ENCODE measurements around the gene RGS9BP.
"Not testable (repeated sequence)": the region's sequence is repeated elsewhere in the genome, so short reads cannot be mapped to it uniquely, and the experiment has no call there.

RGS9BP gene

GRCh38 chr19:32672841-32673240, 2.8 kb upstream of the RGS9BP start:
- no peak for DNase-seq

- no peak for DNase-seq
Measured at GRCh38 chr19:32673573-32673972, 2.1 kb upstream of the RGS9BP start.

- no peak for DNase-seq
Measured at GRCh38 chr19:32674153-32674930, 1.3 kb upstream of the RGS9BP start.

GRCh38 chr19:32674931-32675719, 523 bp upstream of the RGS9BP start, which contains the start of gene ANKRD27:
TSS of gene ANKRD27 (minus strand) at chr19:32675180. CDS start at chr19:32659015, 16,165 bp downstream.
- peak; percentile 98 for DNase-seq

- peak; percentile 5 for DNase-seq
Measured at GRCh38 chr19:32676186-32676894, 692 bp downstream of the RGS9BP start.

GRCh38 chr19:32676895-32677359, 1.3 kb downstream of the RGS9BP start:
- no peak for DNase-seq

GRCh38 chr19:32677657-32678056, 2.0 kb downstream of the RGS9BP start:
- no peak for DNase-seq

- DNase-seq, result no peak
Measured at GRCh38 chr19:32680986-32681385, 5.3 kb downstream of the RGS9BP start.

GRCh38 chr19:32682317-32682716, 6.7 kb downstream of the RGS9BP start:
- no peak for DNase-seq

- no peak for DNase-seq
Measured at GRCh38 chr19:32686847-32687475, 11.3 kb downstream of the RGS9BP start.

- DNase-seq, result no peak
Measured at GRCh38 chr19:32687681-32688080, 12.0 kb downstream of the RGS9BP start.

- DNase-seq, result no peak
Measured at GRCh38 chr19:32688311-32688710, 12.7 kb downstream of the RGS9BP start.

GRCh38 chr19:32691291-32691951, 15.8 kb downstream of the RGS9BP start, which contains the start of gene NUDT19:
TSS of gene NUDT19 (plus strand) at chr19:32691821. CDS start at chr19:32691961, 140 bp downstream.
- DNase-seq, result peak; percentile 55

- peak; percentile 26 for DNase-seq
Measured at GRCh38 chr19:32691952-32692726, 16.5 kb downstream of the RGS9BP start.

- no peak for DNase-seq
Measured at GRCh38 chr19:32692727-32693061, 17.0 kb downstream of the RGS9BP start.

GRCh38 chr19:32693151-32694108, 17.8 kb downstream of the RGS9BP start:
- DNase-seq, result not testable (repeated sequence)

- not testable (repeated sequence) for DNase-seq
Measured at GRCh38 chr19:32694316-32694715, 18.7 kb downstream of the RGS9BP start.

GRCh38 chr19:32694851-32695250, 19.2 kb downstream of the RGS9BP start:
- not testable (repeated sequence) for DNase-seq

- DNase-seq, result not testable (repeated sequence)
Measured at GRCh38 chr19:32695506-32695905, 19.9 kb downstream of the RGS9BP start.

- not testable (repeated sequence) for DNase-seq
Measured at GRCh38 chr19:32696771-32697170, 21.1 kb downstream of the RGS9BP start.
